ENCODE data around the gene CNGA3. TPM values are rescaled to one million over a fixed set of nuclear protein-coding genes. Genes with fewer than 3 reads are reported as not detected.
A peak's percentile ranks its signal among the peaks of the same experiment; 100 is the strongest.

CNGA3 gene
- total RNA-seq, 3 donors from 2014 or later (not counting 1 experiment from before 2014, with no cell fraction given) = not detected

DNA sequence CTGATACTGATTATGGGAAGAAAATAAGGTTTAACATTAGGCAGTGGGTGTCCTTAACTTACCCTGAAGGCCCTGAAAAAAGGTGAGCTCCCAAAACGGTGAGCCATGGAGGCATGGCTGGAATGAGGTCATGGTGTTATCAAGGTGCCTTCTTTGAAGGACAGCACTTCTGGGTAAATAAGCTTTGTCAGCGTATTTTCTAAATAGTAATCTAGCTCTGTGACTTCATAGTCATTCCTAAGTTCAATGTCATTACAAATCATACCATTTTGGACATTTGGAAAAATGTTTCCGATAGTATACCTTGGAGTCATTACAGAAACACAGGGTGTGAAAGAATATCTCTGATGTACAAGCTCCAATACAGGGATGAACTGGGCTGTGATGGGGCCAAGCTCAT lies 35.2 kb upstream of the CNGA3 start:
- 82% methylated on average over 3 of the region's 3 CpGs for WGBS (ENCODE audit: insufficient coverage)
- no peak overlapping the region for H3K27ac Mint-ChIP-seq
- no peak for DNase-seq
- Histone ChIP-seq H3K27me3 (ENCODE audit: control insufficient read depth, insufficient read depth, low read length) (peaks cover 3% of the 10 kb centered on the region), H3K4me3 (ENCODE audit: low read length) (no peak overlapping the region), H3K27ac (ENCODE audit: low read length) (no peak overlapping the region), H3K4me1 (ENCODE audit: control insufficient read depth, insufficient read depth, low read length) (no peaks in the 10 kb centered on the region), H3K9me3 (ENCODE audit: control insufficient read depth, insufficient read depth, low read length) (no peaks in the 10 kb centered on the region), H3K36me3 (ENCODE audit: control insufficient read depth, insufficient read depth, low read length) (no peaks in the 10 kb centered on the region)
- no peaks in the 10 kb centered on the region for H3K36me3 Mint-ChIP-seq
- no peaks in the 10 kb centered on the region for H3K9me3 Mint-ChIP-seq
- H3K4me1 Mint-ChIP-seq = no peaks in the 10 kb centered on the region
- TF ChIP-seq, protein P1, sequence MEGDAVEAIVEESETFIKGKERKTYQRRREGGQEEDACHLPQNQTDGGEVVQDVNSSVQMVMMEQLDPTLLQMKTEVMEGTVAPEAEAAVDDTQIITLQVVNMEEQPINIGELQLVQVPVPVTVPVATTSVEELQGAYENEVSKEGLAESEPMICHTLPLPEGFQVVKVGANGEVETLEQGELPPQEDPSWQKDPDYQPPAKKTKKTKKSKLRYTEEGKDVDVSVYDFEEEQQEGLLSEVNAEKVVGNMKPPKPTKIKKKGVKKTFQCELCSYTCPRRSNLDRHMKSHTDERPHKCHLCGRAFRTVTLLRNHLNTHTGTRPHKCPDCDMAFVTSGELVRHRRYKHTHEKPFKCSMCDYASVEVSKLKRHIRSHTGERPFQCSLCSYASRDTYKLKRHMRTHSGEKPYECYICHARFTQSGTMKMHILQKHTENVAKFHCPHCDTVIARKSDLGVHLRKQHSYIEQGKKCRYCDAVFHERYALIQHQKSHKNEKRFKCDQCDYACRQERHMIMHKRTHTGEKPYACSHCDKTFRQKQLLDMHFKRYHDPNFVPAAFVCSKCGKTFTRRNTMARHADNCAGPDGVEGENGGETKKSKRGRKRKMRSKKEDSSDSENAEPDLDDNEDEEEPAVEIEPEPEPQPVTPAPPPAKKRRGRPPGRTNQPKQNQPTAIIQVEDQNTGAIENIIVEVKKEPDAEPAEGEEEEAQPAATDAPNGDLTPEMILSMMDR (IDR thresholded peaks at IDR 0.05) = no peak
- H3K4me3 Mint-ChIP-seq = no peak overlapping the region
- no peak for ATAC-seq
- peaks cover 27 to 60% of the 10 kb centered on the region in 2 donors for H3K27me3 Mint-ChIP-seq (ENCODE audit: low read depth in 2 of 2)
- intact Hi-C loops (cut with micrococcal nuclease) = no loop called here

DNA sequence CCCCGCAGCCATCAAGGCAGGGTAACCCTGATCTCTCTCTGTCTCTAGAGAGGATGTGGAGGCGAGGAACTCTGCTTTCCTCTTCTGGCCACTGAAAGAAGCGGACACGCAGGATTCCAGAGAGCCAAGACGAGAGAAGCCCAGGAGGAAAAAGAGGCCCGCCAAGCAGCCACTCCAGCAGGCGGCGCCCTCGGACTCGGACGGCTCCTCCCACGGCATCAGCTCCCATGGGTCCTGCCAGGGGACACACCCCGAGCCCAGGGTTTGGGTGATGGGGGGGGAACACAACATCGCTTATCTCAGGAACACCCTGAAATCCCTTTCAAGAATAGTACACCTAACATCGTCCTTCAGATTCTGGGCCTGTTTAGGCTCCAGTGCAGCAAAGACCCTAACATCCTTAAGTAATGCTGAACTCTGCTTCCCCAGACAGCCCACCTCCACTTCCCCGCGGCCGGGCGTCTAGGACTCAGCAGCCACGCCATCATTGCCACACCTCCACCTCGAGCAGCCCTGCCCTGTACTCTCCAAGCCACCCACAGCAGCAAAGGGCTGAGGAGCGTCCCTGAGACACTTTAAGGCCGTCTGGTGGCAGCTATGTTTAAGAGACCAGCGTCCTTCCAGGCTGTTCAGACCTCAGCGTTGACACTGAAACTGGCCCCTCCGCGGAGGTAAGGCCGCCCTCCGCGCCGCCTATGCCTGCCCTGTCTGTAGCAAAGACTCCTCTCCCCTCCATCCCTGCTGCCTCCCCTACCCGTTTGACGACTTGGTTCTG lies 34.3 kb upstream of the CNGA3 start:
- H3K9me3 ChIP-seq (ENCODE audit: control insufficient read depth, insufficient read depth, low read length) = no peaks in the 10 kb centered on the region
- H3K9me3 Mint-ChIP-seq = no peaks in the 10 kb centered on the region
- no peak overlapping the region for H3K4me3 Mint-ChIP-seq
- TF ChIP-seq, protein P1 (IDR thresholded peaks at IDR 0.05) = no peak
- H3K27ac ChIP-seq (ENCODE audit: low read length) = no peak overlapping the region
- H3K4me3 ChIP-seq (ENCODE audit: low read length) = no peak overlapping the region
- DNase-seq (no peak), ATAC-seq (peak in 1 of 3 donors; percentile 17)
- no peak overlapping the region for H3K27ac Mint-ChIP-seq
- peaks cover 27 to 54% of the 10 kb centered on the region in 2 donors for H3K27me3 Mint-ChIP-seq (ENCODE audit: low read depth in 2 of 2)
- no peaks in the 10 kb centered on the region for H3K36me3 ChIP-seq (ENCODE audit: control insufficient read depth, insufficient read depth, low read length)
- no peaks in the 10 kb centered on the region for H3K4me1 ChIP-seq (ENCODE audit: control insufficient read depth, insufficient read depth, low read length)
- WGBS (ENCODE audit: insufficient coverage) = 80% methylated on average over 33 of the region's 33 CpGs
- no peaks in the 10 kb centered on the region for H3K36me3 Mint-ChIP-seq
- H3K4me1 Mint-ChIP-seq = no peaks in the 10 kb centered on the region
- intact Hi-C loops (cut with micrococcal nuclease) = no loop called here
- H3K27me3 ChIP-seq (ENCODE audit: control insufficient read depth, insufficient read depth, low read length) = peaks cover 3% of the 10 kb centered on the region

GRCh38 chr2:98313492-98314250 lies 32.6 kb upstream of the CNGA3 start:
- Histone ChIP-seq H3K27me3 (ENCODE audit: control insufficient read depth, insufficient read depth, low read length) (peaks cover 3% of the 10 kb centered on the region), H3K9me3 (ENCODE audit: control insufficient read depth, insufficient read depth, low read length) (no peaks in the 10 kb centered on the region), H3K4me1 (ENCODE audit: control insufficient read depth, insufficient read depth, low read length) (no peaks in the 10 kb centered on the region), H3K27ac (ENCODE audit: low read length) (no peak overlapping the region), H3K36me3 (ENCODE audit: control insufficient read depth, insufficient read depth, low read length) (no peaks in the 10 kb centered on the region), H3K4me3 (ENCODE audit: low read length) (no peak overlapping the region)
- peaks cover 0 to 2% of the 10 kb centered on the region in 2 donors for H3K9me3 Mint-ChIP-seq
- TF ChIP-seq, protein P1 (IDR thresholded peaks at IDR 0.05) = no peak
- no peaks in the 10 kb centered on the region for H3K4me1 Mint-ChIP-seq
- no peak for DNase-seq
- intact Hi-C loops (cut with micrococcal nuclease) = no loop called here
- no peaks in the 10 kb centered on the region for H3K36me3 Mint-ChIP-seq
- no peak overlapping the region for H3K27ac Mint-ChIP-seq
- ATAC-seq = no peak
- no peak overlapping the region for H3K4me3 Mint-ChIP-seq
- 88% methylated on average over 7 of the region's 8 CpGs for WGBS (ENCODE audit: insufficient coverage)
- peaks cover 33 to 49% of the 10 kb centered on the region in 2 donors for H3K27me3 Mint-ChIP-seq (ENCODE audit: low read depth in 2 of 2)

All from natural killer cell (primary cell).